H9 (cell line): ENCODE results near the gene GALNT7. TPM values are rescaled to one million over a fixed set of nuclear protein-coding genes. Genes with fewer than 3 reads are reported as not detected.

Experiments
- DNase-seq: peaks from one replicate; pipeline ENCODE4 v3.0.0-alpha.2; 2017
- H2AFZ ChIP-seq: one replicate; pipeline ENCODE4 v1.6.1; 2013; ENCODE audit warnings: mild to moderate bottlenecking, low read length, control low read depth, moderate library complexity
- H2AK5ac ChIP-seq: 2 replicates; pipeline ENCODE4 v1.6.1; 2013; ENCODE audit warnings: low read length, control low read depth, mixed read lengths; ENCODE audit not compliant: insufficient read length
- H2BK120ac ChIP-seq: one replicate; pipeline ENCODE4 v1.6.1; 2013; ENCODE audit warnings: low read depth, mild to moderate bottlenecking, low read length, control low read depth, inconsistent platforms; ENCODE audit not compliant: poor library complexity, severe bottlenecking
- H2BK12ac ChIP-seq: 2 replicates; pipeline ENCODE4 v1.6.1; 2013; ENCODE audit warnings: low read length, control low read depth, mixed read lengths, low read depth; ENCODE audit not compliant: insufficient read length
- H2BK15ac ChIP-seq: 2 replicates; pipeline ENCODE4 v1.6.1; 2013; ENCODE audit warnings: low read depth, low read length, control low read depth
- H2BK20ac ChIP-seq: one replicate; pipeline ENCODE4 v1.6.1; 2013; ENCODE audit warnings: low read depth, mild to moderate bottlenecking, low read length, control low read depth, inconsistent platforms; ENCODE audit not compliant: poor library complexity, severe bottlenecking
- H2BK5ac ChIP-seq: 2 replicates; pipeline ENCODE4 v1.6.1; 2013; ENCODE audit warnings: low read length, control low read depth, mixed read lengths; ENCODE audit not compliant: insufficient read length
- H3K14ac ChIP-seq: 2 replicates; pipeline ENCODE4 v1.6.1; 2013; ENCODE audit warnings: low read length, control low read depth; ENCODE audit not compliant: insufficient read depth
- H3K18ac ChIP-seq: 2 replicates; pipeline ENCODE4 v1.6.1; 2013; ENCODE audit warnings: low read depth, mild to moderate bottlenecking, mixed read lengths, low read length, control low read depth; ENCODE audit not compliant: insufficient read length
- H3K23ac ChIP-seq: 2 replicates; pipeline ENCODE4 v1.6.1; 2013; ENCODE audit warnings: low read length, control low read depth, mixed read lengths, low read depth; ENCODE audit not compliant: insufficient read length
- H3K23me2 ChIP-seq: 2 replicates; pipeline ENCODE4 v1.6.1; 2013; ENCODE audit warnings: low read depth, mild to moderate bottlenecking, mixed read lengths, low read length, control low read depth; ENCODE audit not compliant: insufficient read length, poor library complexity, severe bottlenecking
- H3K27ac ChIP-seq: 2 replicates; pipeline ENCODE4 v1.5.1; 2013; ENCODE audit warnings: low read length, control low read depth, mixed read lengths, low read depth; ENCODE audit not compliant: insufficient read length
- H3K27me3 ChIP-seq: 2 replicates; pipeline ENCODE4 v1.6.1; 2013; ENCODE audit warnings: low read length, control low read depth, inconsistent platforms; ENCODE audit not compliant: insufficient read depth
- H3K4ac ChIP-seq: 2 replicates; pipeline ENCODE4 v1.6.1; 2013; ENCODE audit warnings: low read depth, mild to moderate bottlenecking, control low read depth, inconsistent platforms, low read length, moderate library complexity
- H3K4me1 ChIP-seq: 2 replicates; pipeline ENCODE4 v1.6.1; 2013; ENCODE audit warnings: low read length, control low read depth, inconsistent platforms; ENCODE audit not compliant: insufficient read depth
- H3K4me2 ChIP-seq: 2 replicates; pipeline ENCODE4 v1.6.1; 2013; ENCODE audit warnings: low read length, control low read depth, mixed read lengths; ENCODE audit not compliant: insufficient read length, insufficient read depth
- H3K56ac ChIP-seq: 2 replicates; pipeline ENCODE4 v1.6.1; 2013; ENCODE audit warnings: low read depth, mild to moderate bottlenecking, mixed read lengths, low read length, control low read depth; ENCODE audit not compliant: insufficient read length
- H3K79me1 ChIP-seq: 2 replicates; pipeline ENCODE4 v1.6.1; 2013; ENCODE audit warnings: low read depth, mild to moderate bottlenecking, moderate library complexity, low read length, control low read depth, inconsistent platforms; ENCODE audit not compliant: insufficient read depth, poor library complexity, severe bottlenecking
- H3K79me2 ChIP-seq: 2 replicates; pipeline ENCODE4 v1.6.1; 2013; ENCODE audit warnings: low read length, control low read depth, inconsistent platforms; ENCODE audit not compliant: insufficient read depth
- H3K9ac ChIP-seq: 2 replicates; pipeline ENCODE4 v1.6.1; 2013; ENCODE audit warnings: low read length, control low read depth, mixed read lengths; ENCODE audit not compliant: insufficient read length; ENCODE audit errors: extremely low read depth
- H3K9me3 ChIP-seq: one replicate; pipeline ENCODE4 v1.6.1; 2013; ENCODE audit warnings: low read depth, low read length, inconsistent platforms; ENCODE audit not compliant: control insufficient read depth
- H3T11ph ChIP-seq: one replicate; pipeline ENCODE4 v1.6.1; 2013; ENCODE audit warnings: mild to moderate bottlenecking, low read length, control low read depth, inconsistent platforms
- H4K20me1 ChIP-seq: one replicate; pipeline ENCODE4 v1.6.1; 2013; ENCODE audit not compliant: control insufficient read depth, insufficient read length, insufficient read depth
- H4K5ac ChIP-seq: 2 replicates; pipeline ENCODE4 v1.6.1; 2013; ENCODE audit warnings: low read depth, mild to moderate bottlenecking, mixed read lengths, low read length, control low read depth; ENCODE audit not compliant: insufficient read length
- H4K8ac ChIP-seq: replicated peaks from 2 replicates; pipeline ENCODE4 v1.6.1; 2013; ENCODE audit warnings: low read length, control low read depth, mixed read lengths, low read depth; ENCODE audit not compliant: insufficient read length
- H4K91ac ChIP-seq: 2 replicates; pipeline ENCODE4 v1.6.1; 2013; ENCODE audit warnings: low read depth, mild to moderate bottlenecking, moderate library complexity, mixed read lengths, low read length, control low read depth; ENCODE audit not compliant: insufficient read length
- H3K27ac Mint-ChIP-seq, 3 experiments: 2 replicates in 2 of 3; 3 replicates in 1 of 3; pipeline ENCODE4 v1.8.0; 2020 to 2021; ENCODE audit warnings: mixed read lengths in 3 of 3, mild to moderate bottlenecking in 1 of 3, moderate library complexity in 1 of 3
- H3K27me3 Mint-ChIP-seq: 2 replicates; pipeline ENCODE4 v1.8.0; 2021; ENCODE audit warnings: low read depth, mild to moderate bottlenecking, moderate library complexity, mixed read lengths
- H3K36me3 Mint-ChIP-seq, 3 experiments: 2 replicates in 2 of 3; 3 replicates in 1 of 3; pipeline ENCODE4 v1.8.0; 2020 to 2021; ENCODE audit warnings: low read depth in 3 of 3, mixed read lengths in 3 of 3; ENCODE audit not compliant: insufficient read depth in 1 of 3
- H3K4me1 Mint-ChIP-seq, 2 experiments: 2 replicates each; pipeline ENCODE4 v1.8.0; 2020; ENCODE audit warnings: mixed read lengths in 2 of 2
- H3K4me3 Mint-ChIP-seq, 2 experiments: 2 replicates in 1 of 2; 3 replicates in 1 of 2; pipeline ENCODE4 v1.8.0; 2020 to 2021; ENCODE audit warnings: mild to moderate bottlenecking in 2 of 2, mixed read lengths in 2 of 2, moderate library complexity in 1 of 2
- H3K9me3 Mint-ChIP-seq, 2 experiments: 2 replicates in 1 of 2; 3 replicates in 1 of 2; pipeline ENCODE4 v1.8.0; 2020; ENCODE audit warnings: mild to moderate bottlenecking in 2 of 2, mixed read lengths in 2 of 2, moderate library complexity in 1 of 2
- WGBS: extraction: QIAGEN DNeasy Blood & Tissue Kit; methylation state at CpG from one replicate; pipeline ENCODE4 v1.1.7; 2013; ENCODE audit warnings: missing lambda C conversion rate, low lambda C conversion rate, mixed read lengths; ENCODE audit not compliant: insufficient read length; ENCODE audit errors: extremely low coverage; 5-methylcytosine and 5-hydroxymethylcytosine counted together
- total RNA-seq: library from RNA; stranded (reverse); gene quantifications from 2 replicates; pipeline ENCODE4 v1.2.1, GENCODE V29; 2021
- TF ChIP-seq, protein P1 (sequence below): fragments of 200-600 bp; sonication (generic); conservative IDR thresholded peaks from 3 replicates; pipeline ENCODE4 v1.8.0; 2021; ENCODE audit warnings: antibody characterized with exemption, mild to moderate bottlenecking

The GALNT7 gene
- total RNA-seq, 1 experiment from 2014 or later: 57.3 TPM

DNA sequence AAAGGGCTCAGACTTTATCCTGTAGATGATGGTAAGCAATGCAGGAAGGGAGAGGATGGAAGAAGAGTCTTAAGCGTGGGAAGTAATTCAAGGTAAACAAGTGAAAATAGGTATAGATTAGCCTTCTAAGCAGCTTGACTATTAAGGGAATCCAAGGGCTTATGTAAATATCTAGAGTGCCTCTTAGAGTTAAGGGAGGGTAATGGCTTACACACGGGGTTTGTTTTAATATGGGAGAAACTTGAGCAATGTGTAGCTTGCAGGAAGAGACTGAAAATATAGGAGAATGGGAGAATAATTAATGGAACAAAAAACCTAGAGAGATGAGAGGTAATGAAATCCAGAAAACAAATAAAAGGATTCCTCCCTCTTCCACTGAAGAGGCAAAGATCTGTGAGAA is 189.3 kb downstream of the GALNT7 start:
- no peak overlapping the region for H3K4me3 Mint-ChIP-seq
- H3K27me3 Mint-ChIP-seq: no peaks in the 10 kb centered on the region
- H2BK20ac ChIP-seq: no peak overlapping the region
- H3K4me1 Mint-ChIP-seq: 0 out of 4 replicates have a peak, but pooled peaks cover 0 to 3% of the 10 kb centered on the region in 2 experiments
- no peak overlapping the region for H3K9ac ChIP-seq
- H3K27me3 ChIP-seq: no peaks in the 10 kb centered on the region
- H4K8ac ChIP-seq: no peak overlapping the region
- H3T11ph ChIP-seq: no peak overlapping the region
- H2BK120ac ChIP-seq: no peak overlapping the region
- H3K56ac ChIP-seq: no peak overlapping the region
- no CpG with 5 or more reads among the region's 2 CpGs for WGBS
- H2BK15ac ChIP-seq: no peak overlapping the region
- H3K27ac ChIP-seq: no peak overlapping the region
- H3K27ac Mint-ChIP-seq: no peak overlapping the region
- no peak overlapping the region for H3K18ac ChIP-seq
- no peak overlapping the region for H2BK12ac ChIP-seq
- no peaks in the 10 kb centered on the region for H3K79me1 ChIP-seq
- no peak overlapping the region for H2BK5ac ChIP-seq
- H3K9me3 ChIP-seq: no peaks in the 10 kb centered on the region
- TF ChIP-seq, protein P1, sequence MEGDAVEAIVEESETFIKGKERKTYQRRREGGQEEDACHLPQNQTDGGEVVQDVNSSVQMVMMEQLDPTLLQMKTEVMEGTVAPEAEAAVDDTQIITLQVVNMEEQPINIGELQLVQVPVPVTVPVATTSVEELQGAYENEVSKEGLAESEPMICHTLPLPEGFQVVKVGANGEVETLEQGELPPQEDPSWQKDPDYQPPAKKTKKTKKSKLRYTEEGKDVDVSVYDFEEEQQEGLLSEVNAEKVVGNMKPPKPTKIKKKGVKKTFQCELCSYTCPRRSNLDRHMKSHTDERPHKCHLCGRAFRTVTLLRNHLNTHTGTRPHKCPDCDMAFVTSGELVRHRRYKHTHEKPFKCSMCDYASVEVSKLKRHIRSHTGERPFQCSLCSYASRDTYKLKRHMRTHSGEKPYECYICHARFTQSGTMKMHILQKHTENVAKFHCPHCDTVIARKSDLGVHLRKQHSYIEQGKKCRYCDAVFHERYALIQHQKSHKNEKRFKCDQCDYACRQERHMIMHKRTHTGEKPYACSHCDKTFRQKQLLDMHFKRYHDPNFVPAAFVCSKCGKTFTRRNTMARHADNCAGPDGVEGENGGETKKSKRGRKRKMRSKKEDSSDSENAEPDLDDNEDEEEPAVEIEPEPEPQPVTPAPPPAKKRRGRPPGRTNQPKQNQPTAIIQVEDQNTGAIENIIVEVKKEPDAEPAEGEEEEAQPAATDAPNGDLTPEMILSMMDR: no peak
- H3K4me1 ChIP-seq: no peaks in the 10 kb centered on the region
- no peak overlapping the region for H3K14ac ChIP-seq
- H3K79me2 ChIP-seq: no peaks in the 10 kb centered on the region
- peaks cover 0 to 2% (median 0%) of the 10 kb centered on the region in 3 experiments; a peak in 1 of 7 replicates for H3K36me3 Mint-ChIP-seq
- no peaks in the 10 kb centered on the region for H3K9me3 Mint-ChIP-seq
- no peak overlapping the region for H4K5ac ChIP-seq
- no peak for DNase-seq
- no peak overlapping the region for H4K91ac ChIP-seq
- no peak overlapping the region for H2AK5ac ChIP-seq
- H3K23ac ChIP-seq: no peak overlapping the region
- H3K4ac ChIP-seq: no peak overlapping the region
- no peak overlapping the region for H3K4me2 ChIP-seq
- no peaks in the 10 kb centered on the region for H4K20me1 ChIP-seq
- no peak overlapping the region for H2AFZ ChIP-seq
- no peaks in the 10 kb centered on the region for H3K23me2 ChIP-seq
